C4-2B (cell line): ENCODE measurements around the gene NBEAL1.

ENCODE experiments used
- CTCF ChIP-seq: fragments of 450-650 bp; conservative IDR thresholded peaks from 2 replicates; pipeline ENCODE4 v1.5.1; 2017; ENCODE audit warnings: mild to moderate bottlenecking
- ZFX ChIP-seq: fragments of 450-650 bp; IDR thresholded peaks from 2 replicates; pipeline ENCODE4 v1.6.1; 2017

- TF ChIP-seq CTCF (no peak), ZFX (no peak)
These were observed 149.7 kb downstream of the NBEAL1 start for GRCh38 chr2:203164311-203164935.
